CD4-positive, alpha-beta T cell (primary cell): Measurements from ENCODE around the gene CDHR2. TPM values are rescaled to one million over a fixed set of nuclear protein-coding genes. Genes with fewer than 3 reads are reported as not detected.

Experiments used
- ATAC-seq: fragments of 200-7000 bp; cut with Tn5 transposase; one replicate; pipeline ENCODE4 v1.10.0; 2022; ENCODE audit warnings: mild to moderate bottlenecking; ENCODE audit not compliant: poor library complexity
- CTCF ChIA-PET: fragments of 350-600 bp; sonication (Branson Sonifier 250); formaldehyde crosslinking; loops from one replicate; lab custom pipeline; 2021; ENCODE audit warnings: antibody characterized with exemption, inconsistent platforms; lab: Charles Lee
- POLR2A ChIA-PET: fragments of 350-600 bp; sonication (Branson Sonifier 250); formaldehyde crosslinking; loops from one replicate; lab custom pipeline; 2021; ENCODE audit warnings: antibody characterized with exemption, inconsistent platforms; lab: Charles Lee
- DNase-seq, 14 experiments: peaks; one replicate each; pipeline ENCODE4 v3.0.0-alpha.2; 2013 to 2020; ENCODE audit warnings: mixed read lengths in 2 of 14
- H3K27ac ChIP-seq, 2 donors: one replicate each; pipeline versions ENCODE4 v1.5.1 to v1.7.0; 2013; ENCODE audit warnings: low read length in 2 of 2, low read depth in 1 of 2, mild to moderate bottlenecking in 1 of 2
- H3K27me3 ChIP-seq, 2 experiments: 1 replicate in 1 of 2; 2 replicates in 1 of 2; pipeline versions ENCODE4 v1.6.1 to v1.7.0; 2013; ENCODE audit warnings: low read length in 2 of 2, control low read depth in 1 of 2, mild to moderate bottlenecking in 1 of 2, moderate library complexity in 1 of 2; ENCODE audit not compliant: insufficient read depth in 2 of 2, control insufficient read depth in 1 of 2
- H3K36me3 ChIP-seq: one replicate; pipeline ENCODE4 v1.6.1; 2013; ENCODE audit warnings: low read length, control low read depth; ENCODE audit not compliant: insufficient read depth
- H3K4me1 ChIP-seq: one replicate; pipeline ENCODE4 v1.6.1; 2013; ENCODE audit warnings: low read length, control low read depth; ENCODE audit not compliant: insufficient read depth
- H3K4me3 ChIP-seq: one replicate; pipeline ENCODE4 v1.5.1; 2013; ENCODE audit warnings: mild to moderate bottlenecking, low read length, moderate library complexity
- H3K9me3 ChIP-seq, 2 experiments: 1 replicate in 1 of 2; 2 replicates in 1 of 2; pipeline versions ENCODE4 v1.6.1 to v1.7.0; 2013; ENCODE audit warnings: low read length in 2 of 2, mild to moderate bottlenecking in 2 of 2, control low read depth in 1 of 2, moderate library complexity in 1 of 2; ENCODE audit not compliant: control insufficient read depth in 1 of 2, insufficient read depth in 1 of 2
- H3K27ac Mint-ChIP-seq: one replicate; pipeline ENCODE4 v1.8.0; 2020; ENCODE audit warnings: mixed read lengths
- H3K27me3 Mint-ChIP-seq: one replicate; pipeline ENCODE4 v1.8.0; 2021; ENCODE audit warnings: mixed read lengths
- H3K36me3 Mint-ChIP-seq: one replicate; pipeline ENCODE4 v1.8.0; 2021; ENCODE audit warnings: low read depth, mixed read lengths
- H3K4me1 Mint-ChIP-seq: one replicate; pipeline ENCODE4 v1.8.0; 2021; ENCODE audit warnings: low read depth, mixed read lengths
- H3K4me3 Mint-ChIP-seq: one replicate; pipeline ENCODE4 v1.8.0; 2020; ENCODE audit warnings: mild to moderate bottlenecking, mixed read lengths
- H3K9me3 Mint-ChIP-seq: one replicate; pipeline ENCODE4 v1.8.0; 2020; ENCODE audit warnings: mixed read lengths
- CTCF ChIP-seq: fragments of 200-600 bp; IDR thresholded peaks from one replicate; pipeline ENCODE4 v1.8.0; 2022; ENCODE audit warnings: antibody characterized with exemption, mild to moderate bottlenecking
- intact Hi-C, 2 experiments: fragments of 100-400 bp; cut with DNase I in 1 of 2; cut with micrococcal nuclease in 1 of 2; formaldehyde crosslinking; loops; one replicate each; pipeline versions ENCODE4 v1.15.1 to v1.9.0; 2023 to 2025; cut with DNase I, micrococcal nuclease
- total RNA-seq, 174 experiments: library from RNA in 2 of 174; stranded (reverse) in 2 of 174; gene quantifications; one replicate each; pipeline ENCODE4 v1.2.3 and lab custom pipeline; 2021 to 2026

Gene CDHR2
- total RNA-seq, 2 experiments from 2014 or later = 1.6 to 2.0 TPM

DNA sequence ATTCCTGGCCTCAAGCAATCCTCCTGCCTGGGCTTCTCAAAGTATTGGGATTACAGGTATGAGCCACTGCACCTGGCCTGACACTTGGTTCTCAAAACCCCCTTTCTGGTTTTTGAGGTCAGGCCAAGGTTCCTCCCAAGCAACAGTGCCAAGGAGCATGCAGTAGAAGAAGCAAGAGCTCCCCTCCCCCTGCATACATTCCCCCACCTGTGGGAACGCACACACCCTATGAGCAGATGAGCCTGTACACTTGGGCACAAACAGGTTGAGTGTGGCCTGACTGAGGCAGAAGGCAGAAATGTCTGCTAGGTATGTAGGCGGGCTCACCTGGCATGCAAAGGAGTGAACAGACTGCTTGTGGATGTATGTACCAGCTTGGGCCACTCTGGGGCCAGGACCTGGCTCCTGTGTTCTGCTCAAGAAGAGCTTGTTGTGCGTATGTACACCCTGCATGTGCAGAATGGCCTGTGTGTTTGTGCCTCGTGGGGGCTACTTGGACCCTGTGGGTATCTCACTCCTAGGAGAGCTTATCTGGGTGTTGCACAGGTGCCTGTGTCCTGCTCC is 59.1 kb downstream of the CDHR2 start:
- Mint-ChIP-seq H3K27ac (no peak overlapping the region), H3K4me3 (peak overlapping the region; percentile 88), H3K27me3 (peaks cover 34% of the 10 kb centered on the region), H3K36me3 (no peaks in the 10 kb centered on the region), H3K9me3 (no peaks in the 10 kb centered on the region), H3K4me1 (peaks cover 11% of the 10 kb centered on the region)
- DNase-seq (no peak), ATAC-seq (no peak)
- Histone ChIP-seq H3K4me1 (peaks cover 15% of the 10 kb centered on the region), H3K27ac (no peak overlapping the region), H3K27me3 (peaks cover 9 to 13% of the 10 kb centered on the region in 2 experiments), H3K36me3 (no peaks in the 10 kb centered on the region), H3K9me3 (no peaks in the 10 kb centered on the region), H3K4me3 (no peak overlapping the region)
- intact Hi-C loops = no loop called here
- TF ChIP-seq CTCF = no peak
- ChIA-PET CTCF (interaction anchor here (1.0 to 2.3 kb wide), 2 partner anchors 11 to 192 kb away, joined by 4 to 6 read pairs; partner anchors contain the start of gene CLTB), POLR2A (no interaction called here)

- no peak overlapping the region for H3K27ac ChIP-seq
- H3K9me3 Mint-ChIP-seq = no peaks in the 10 kb centered on the region
- intact Hi-C loops = no loop called here
- no peaks in the 10 kb centered on the region for H3K36me3 Mint-ChIP-seq
- ATAC-seq (peak; percentile 34), DNase-seq (peak in 2 of 14 experiments; percentile 34 to 42)
- H3K27me3 ChIP-seq = peaks cover 9 to 13% of the 10 kb centered on the region in 2 experiments
- H3K36me3 ChIP-seq = no peaks in the 10 kb centered on the region
- H3K9me3 ChIP-seq = no peaks in the 10 kb centered on the region
- H3K4me1 Mint-ChIP-seq = peaks cover 11% of the 10 kb centered on the region
- CTCF ChIA-PET = interaction anchor here (2.3 kb wide), 1 partner anchor 12 kb away, joined by 6 read pairs; no protein-coding TSS in a partner anchor
- H3K4me1 ChIP-seq = peaks cover 15% of the 10 kb centered on the region
- peak overlapping the region; percentile 88 for H3K4me3 Mint-ChIP-seq
- H3K27me3 Mint-ChIP-seq = peaks cover 39% of the 10 kb centered on the region
- H3K27ac Mint-ChIP-seq = no peak overlapping the region
- TF ChIP-seq CTCF = no peak
- POLR2A ChIA-PET = no interaction called here
- peak overlapping the region; percentile 31 for H3K4me3 ChIP-seq
Measured at GRCh38 chr5:176608937-176609723, 60.0 kb downstream of the CDHR2 start.

- Mint-ChIP-seq H3K36me3 (no peaks in the 10 kb centered on the region), H3K27ac (no peak within 1 kb of the TSS), H3K4me3 (peak within 1 kb of the TSS; percentile 88), H3K9me3 (no peaks in the 10 kb centered on the region), H3K4me1 (peaks cover 11% of the 10 kb centered on the region), H3K27me3 (peaks cover 45% of the 10 kb centered on the region)
- H3K36me3 ChIP-seq = no peaks in the 10 kb centered on the region
- H3K27me3 ChIP-seq = peaks cover 9 to 13% of the 10 kb centered on the region in 2 experiments
- DNase-seq (peak in 11 of 14 experiments; percentile 20 to 78 (median 48)), ATAC-seq (peak; percentile 53)
- POLR2A ChIA-PET = no interaction called here
- CTCF ChIA-PET = no interaction called here
- intact Hi-C loops = no loop called here
- H3K9me3 ChIP-seq = no peaks in the 10 kb centered on the region
- no peak within 1 kb of the TSS for H3K27ac ChIP-seq
- TF ChIP-seq CTCF = no peak
- peak within 1 kb of the TSS; percentile 68 for H3K4me3 ChIP-seq
- H3K4me1 ChIP-seq = peaks cover 15% of the 10 kb centered on the region
Measured at GRCh38 chr5:176609724-176610434, 60.7 kb downstream of the CDHR2 start, which contains the start of gene GPRIN1. Gene GPRIN1, minus strand, starts transcription at chr5:176610156. Its CDS starts 10,322 bp downstream, at chr5:176599834.
